ENCODE measurements around the gene SRSF10.
"Not testable (repeated sequence)": the region's sequence is repeated elsewhere in the genome, so short reads cannot be mapped to it uniquely, and the experiment has no call there.

The SRSF10 gene

DNA sequence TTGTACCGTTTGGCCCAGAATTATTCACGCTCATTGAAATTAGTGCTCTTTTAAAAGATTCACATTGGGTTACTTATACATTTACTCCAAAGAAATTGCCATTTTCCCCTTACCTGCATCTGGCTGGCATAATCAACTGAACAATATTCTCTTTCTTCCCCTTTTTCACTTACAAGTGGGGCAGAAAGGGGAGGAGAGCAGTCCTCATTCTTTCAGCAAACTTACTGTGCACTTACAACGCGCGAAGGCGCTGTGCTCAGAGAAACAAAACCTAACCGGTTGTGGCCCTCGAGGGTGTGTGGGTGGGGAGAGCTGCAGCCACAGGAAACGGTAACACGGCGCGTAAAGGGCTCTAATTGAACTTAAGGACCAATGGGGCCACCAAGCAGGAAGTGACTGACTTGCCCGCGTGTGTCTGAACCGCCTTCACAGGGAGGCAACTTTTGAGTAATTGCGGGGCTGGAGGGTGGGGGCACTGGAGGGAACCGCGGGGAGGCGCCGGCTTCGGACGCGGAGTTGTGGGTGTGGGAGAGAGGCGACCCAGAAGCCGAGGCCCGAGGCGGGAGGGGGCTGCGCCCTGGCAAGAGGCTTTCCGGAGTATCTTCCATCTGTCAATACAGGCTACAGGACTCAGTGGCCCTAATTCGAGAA, 21.2 kb downstream of the SRSF10 start:
- DNase-seq (ENCODE audit: low read depth) = peak; percentile 80

- DNase-seq (ENCODE audit: low read depth) = not testable (repeated sequence)
Observed at GRCh38 chr1:23958040-23958809, 21.9 kb downstream of the SRSF10 start.

GRCh38 chr1:23957096-23957495, 23.0 kb downstream of the SRSF10 start:
- no peak for DNase-seq (ENCODE audit: low read depth)

- no peak for DNase-seq (ENCODE audit: low read depth)
Observed at GRCh38 chr1:23953020-23953419, 27.1 kb downstream of the SRSF10 start.

GRCh38 chr1:23947366-23947765, 32.8 kb downstream of the SRSF10 start:
- no peak for DNase-seq (ENCODE audit: low read depth)

DNA sequence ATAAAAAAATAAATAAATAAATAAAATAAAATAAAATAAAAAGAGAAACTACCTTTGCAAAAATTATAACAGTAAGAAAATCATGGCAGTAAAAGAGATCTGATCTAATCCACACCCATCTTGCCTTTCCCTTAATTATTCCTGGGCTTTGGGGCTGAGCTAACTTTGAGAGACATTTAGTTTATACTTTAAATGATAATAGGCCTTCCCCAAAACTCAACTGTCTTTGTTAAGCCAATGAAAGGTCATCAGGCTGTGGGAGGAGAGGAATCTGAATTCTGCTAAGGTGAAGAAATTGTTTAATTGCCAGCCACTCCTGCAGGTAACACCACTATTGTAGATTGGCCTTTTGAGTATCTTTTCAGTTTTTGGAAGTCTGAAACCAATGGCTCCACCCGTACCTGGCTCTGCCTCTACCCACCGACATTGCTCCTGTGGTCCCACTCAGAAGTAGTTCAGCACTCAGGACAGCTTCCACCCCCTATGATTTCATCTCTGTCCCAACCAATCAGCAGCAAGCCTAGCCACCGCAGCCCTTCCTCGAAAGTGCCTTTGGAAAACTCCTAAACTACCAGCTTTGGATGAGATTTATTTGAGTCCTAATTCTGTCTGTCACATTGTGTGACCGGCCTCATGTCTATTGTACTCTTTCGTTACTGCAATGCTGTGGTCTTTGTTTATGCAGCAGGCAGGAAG, 43.5 kb downstream of the SRSF10 start:
- no peak for DNase-seq (ENCODE audit: low read depth)

- no peak for DNase-seq (ENCODE audit: low read depth)
Observed at GRCh38 chr1:23931491-23931880, 48.6 kb downstream of the SRSF10 start.

DNA sequence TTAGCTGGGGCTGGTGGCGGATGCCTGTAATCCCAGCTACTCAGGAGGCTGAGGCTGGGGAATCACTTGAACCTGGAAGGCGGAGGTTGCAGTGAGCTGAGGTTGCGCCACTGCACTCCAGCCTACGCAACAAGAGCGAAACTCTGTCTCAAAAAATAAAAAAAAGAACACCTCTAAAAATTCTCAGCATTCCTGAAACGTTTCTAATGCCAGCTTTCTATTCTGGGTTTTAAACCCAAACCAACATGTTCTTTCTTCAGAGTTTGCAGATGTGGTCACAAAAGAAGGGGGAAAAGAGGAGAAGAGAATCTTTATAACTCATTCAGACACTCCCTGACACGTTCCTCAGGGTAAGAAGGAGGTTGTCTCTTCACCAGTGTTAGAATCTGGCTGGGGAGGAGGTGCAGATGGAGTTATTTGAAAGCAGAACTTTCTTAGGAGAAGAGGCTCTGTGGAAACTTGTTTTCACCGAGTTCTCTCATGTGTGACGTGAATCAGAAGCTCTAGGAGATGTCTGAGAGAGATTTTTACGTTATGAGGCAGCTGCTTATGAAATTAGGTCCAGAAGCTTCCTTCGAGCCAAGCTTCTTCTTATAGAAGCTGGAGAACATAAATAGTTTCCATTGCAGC, 49.2 kb downstream of the SRSF10 start:
- no peak for DNase-seq (ENCODE audit: low read depth)

- DNase-seq (ENCODE audit: low read depth) = no peak
Observed at GRCh38 chr1:23930270-23930669, 49.9 kb downstream of the SRSF10 start.

- DNase-seq (ENCODE audit: low read depth) = no peak
Observed at GRCh38 chr1:23928789-23929188, 51.3 kb downstream of the SRSF10 start.

- DNase-seq (ENCODE audit: low read depth) = no peak
Observed at GRCh38 chr1:23927097-23927496, 53.0 kb downstream of the SRSF10 start.

GRCh38 chr1:23925279-23925678, 54.8 kb downstream of the SRSF10 start:
- DNase-seq (ENCODE audit: low read depth) = no peak

GRCh38 chr1:23924601-23925000, 55.5 kb downstream of the SRSF10 start:
- no peak for DNase-seq (ENCODE audit: low read depth)

- DNase-seq (ENCODE audit: low read depth) = no peak
Observed at GRCh38 chr1:23923592-23924499, 56.3 kb downstream of the SRSF10 start.

DNA sequence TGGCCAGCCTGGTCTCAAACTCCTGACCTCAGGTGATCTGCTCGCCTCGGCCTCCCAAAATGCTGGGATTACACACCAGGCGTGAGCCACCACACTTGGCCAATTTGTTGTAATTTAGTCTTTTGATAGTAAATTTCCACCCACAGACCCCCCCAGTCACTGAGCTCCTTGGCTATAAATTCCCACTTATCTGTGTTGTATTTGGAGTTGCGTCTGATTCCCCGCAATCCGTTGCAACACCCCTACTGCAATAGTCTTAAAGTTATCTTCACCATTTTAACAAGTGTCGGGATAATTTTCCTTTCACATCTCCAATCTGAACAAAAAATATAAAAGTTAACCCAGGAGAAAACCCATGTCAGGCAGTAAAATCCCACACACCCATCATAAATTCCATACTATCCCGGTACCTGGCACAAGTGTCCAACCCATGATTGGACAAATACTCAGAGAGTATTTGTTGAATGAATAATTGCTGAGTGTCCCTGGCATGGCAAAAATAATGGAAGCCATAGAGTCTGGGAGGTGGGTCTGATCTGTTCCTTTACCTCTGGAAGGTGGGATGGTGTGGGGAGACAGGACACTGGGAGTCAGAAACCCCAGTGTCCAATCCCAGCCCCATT, 57.7 kb downstream of the SRSF10 start:
- DNase-seq (ENCODE audit: low read depth) = no peak

GRCh38 chr1:23916209-23917131, 63.7 kb downstream of the SRSF10 start:
- DNase-seq (ENCODE audit: low read depth) = peak; percentile 28

- no peak for DNase-seq (ENCODE audit: low read depth)
Observed at GRCh38 chr1:23915466-23915865, 64.7 kb downstream of the SRSF10 start.

- no peak for DNase-seq (ENCODE audit: low read depth)
Observed at GRCh38 chr1:23914921-23915320, 65.2 kb downstream of the SRSF10 start.
